Prostate gland (tissue), 2 donors: ENCODE measurements around the gene RMDN3.

Experiments
- CTCF ChIP-seq, 4 experiments: fragments of 200-600 bp in 2 of 4; fragments of 450-650 bp in 2 of 4; sonication (generic) in 2 of 4; IDR thresholded peaks; 1 replicate in 3 of 4; 2 replicates in 1 of 4; pipeline ENCODE4 v1.5.1; 2016 to 2019; ENCODE audit warnings: antibody characterized with exemption in 4 of 4, mild to moderate bottlenecking in 2 of 4, moderate library complexity in 2 of 4
- POLR2AphosphoS5 ChIP-seq: sonication (generic); formaldehyde crosslinking; IDR thresholded peaks from one replicate; pipeline ENCODE4 v1.6.1; 2017; ENCODE audit warnings: antibody characterized with exemption

- TF ChIP-seq CTCF (IDR thresholded peaks at IDR 0.05) (no peak), POLR2AphosphoS5 (peak; percentile 92)
Measured at GRCh38 chr15:40776537-40777141, 21.6 kb upstream of the RMDN3 start.
